HG02642 (cell line): ENCODE results near the gene SCAI.

Experiments used
- ATAC-seq: cut with Tn5 transposase; IDR thresholded peaks from one replicate; pipeline ENCODE4 v1.9.1; 2021; ENCODE audit warnings: mild to moderate bottlenecking; ENCODE audit not compliant: unreplicated experiment, poor library complexity

SCAI gene

GRCh38 chr9:124897570-124898460 lies 245.5 kb downstream of the SCAI start:
- no peak for ATAC-seq

DNA sequence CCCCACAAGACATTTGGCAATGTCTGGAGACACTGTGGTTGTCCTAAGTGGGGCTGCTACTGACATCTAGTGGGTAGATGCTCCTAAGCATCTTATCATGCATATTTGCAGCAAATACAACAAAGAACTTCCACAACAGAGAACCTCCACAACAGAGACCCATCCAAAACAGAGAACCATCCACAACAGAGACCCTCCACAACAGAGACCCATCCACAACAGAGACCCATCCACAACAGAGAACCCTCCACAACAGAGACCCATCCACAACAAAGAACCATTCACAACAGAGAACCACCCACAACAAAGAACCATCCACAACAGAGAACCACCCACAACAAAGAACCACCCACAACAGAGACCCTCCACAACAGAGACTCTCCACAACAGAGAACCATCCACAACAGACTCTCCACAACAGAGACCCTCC lies 248.6 kb downstream of the SCAI start:
- ATAC-seq, result no peak

DNA sequence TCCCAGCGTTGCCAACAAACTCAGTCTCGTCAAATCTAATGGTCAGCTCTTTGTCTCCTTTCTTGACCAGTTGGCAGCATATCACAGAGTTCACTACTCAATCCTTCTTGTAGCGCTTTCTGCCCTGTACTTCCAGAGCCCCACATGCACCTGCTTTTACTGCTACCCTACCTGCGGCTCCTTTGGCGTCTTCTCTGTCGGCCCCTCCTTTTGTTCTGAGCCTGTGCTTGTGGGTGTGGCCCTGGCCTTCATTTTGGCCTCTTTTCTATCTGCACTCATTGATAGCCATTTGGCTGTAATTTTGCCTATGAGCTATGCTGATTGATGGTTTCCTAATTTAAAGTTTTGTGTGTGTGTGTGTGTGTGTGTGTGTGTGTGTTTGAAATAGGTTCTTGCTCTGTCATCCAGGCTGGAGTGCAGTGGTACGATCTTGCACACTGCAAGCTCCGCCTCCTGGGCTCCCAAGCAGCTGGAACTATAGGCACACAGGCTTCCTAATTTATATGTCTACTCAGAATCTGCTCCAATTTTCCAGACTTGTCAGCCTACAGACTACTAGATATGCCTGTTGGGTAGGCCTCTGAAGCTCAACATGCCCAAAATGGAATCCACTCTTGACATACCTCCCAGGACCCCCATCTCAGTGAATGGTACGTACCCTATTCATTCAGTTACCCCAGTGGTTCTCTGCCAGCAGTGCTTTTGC lies 249.1 kb downstream of the SCAI start:
- no peak for ATAC-seq
